Body of pancreas (tissue), 4 donors: ENCODE measurements around the gene SORCS2. TPM values are rescaled to one million over a fixed set of nuclear protein-coding genes. Genes with fewer than 3 reads are reported as not detected.

ENCODE experiments used
- ATAC-seq: fragments of 150-250 bp; one replicate; pipeline ENCODE4 v1.9.1; 2016
- DNase-seq, 4 donors: peaks; one replicate each; pipeline ENCODE4 v3.0.0-alpha.2; 2019
- H3K27ac ChIP-seq, 4 donors: fragments of 200-600 bp; sonication (generic); 1 replicate in 3 of 4; 2 replicates in 1 of 4; pipeline versions ENCODE4 v1.5.1 to v1.6.1; 2016 to 2019; ENCODE audit warnings: mild to moderate bottlenecking in 1 of 4, mixed read lengths in 1 of 4, moderate library complexity in 1 of 4
- H3K27me3 ChIP-seq, 2 donors: fragments of 200-600 bp; sonication (generic); one replicate each; pipeline ENCODE4 v1.6.0; 2016; ENCODE audit warnings: mild to moderate bottlenecking in 1 of 2
- H3K36me3 ChIP-seq, 2 donors: fragments of 200-600 bp; sonication (generic); replicated peaks in 1 of 2; 2 replicates each; pipeline ENCODE4 v1.5.1; 2016; ENCODE audit warnings: low read depth in 2 of 2; ENCODE audit not compliant: insufficient read depth in 1 of 2
- H3K4me1 ChIP-seq: fragments of 200-600 bp; sonication (generic); one replicate; pipeline ENCODE4 v1.6.0; 2016
- H3K4me3 ChIP-seq, 2 donors: fragments of 200-600 bp; sonication (generic); 1 replicate in 1 of 2; 2 replicates in 1 of 2; pipeline ENCODE4 v1.5.1; 2016 to 2019
- H3K9me3 ChIP-seq, 3 donors: fragments of 200-600 bp; sonication (generic); 1 replicate in 2 of 3; 2 replicates in 1 of 3; pipeline ENCODE4 v1.5.1; 2016
- CTCF ChIP-seq, 7 experiments: fragments of 450-650 bp in 4 of 7; fragments of 200-600 bp in 3 of 7; sonication (generic) in 3 of 7; IDR thresholded peaks; one replicate each; pipeline ENCODE4 v1.5.1; 2016 to 2019; ENCODE audit warnings: antibody characterized with exemption in 7 of 7
- POLR2A ChIP-seq, 3 donors: fragments of 450-650 bp; IDR thresholded peaks; one replicate each; pipeline ENCODE4 v1.6.1; 2016; ENCODE audit warnings: antibody characterized with exemption in 3 of 3, mild to moderate bottlenecking in 2 of 3
- WGBS, 2 donors: methylation state at CpG; one replicate each; pipeline ENCODE4 v1.1.5; 2017; 5-methylcytosine and 5-hydroxymethylcytosine counted together
- intact Hi-C: fragments of 100-400 bp; cut with DNase I; formaldehyde crosslinking; loops from one replicate; pipeline ENCODE4 v1.15.1; 2023
- total RNA-seq, 2 donors: library from RNA; depleted of rRNA; stranded (reverse); fragments of >200 nt; gene quantifications; one replicate each; pipeline ENCODE4 v1.1.0, GENCODE V29; 2016

SORCS2 gene
- total RNA-seq, 2 donors from 2014 or later, result 0.26 to 0.33 TPM

- H3K36me3 ChIP-seq, result no peaks in the 10 kb centered on the region
- 90 to 91% methylated on average over 7 of the region's 7 CpGs for WGBS, 2 donors
- DNase-seq (no peak), ATAC-seq (no peak)
- no peak overlapping the region for H3K4me3 ChIP-seq
- H3K27me3 ChIP-seq, result peaks cover 0 to 4% of the 10 kb centered on the region in 2 donors
- intact Hi-C loops, result no loop called here
- no peaks in the 10 kb centered on the region for H3K4me1 ChIP-seq
- H3K27ac ChIP-seq, result no peak overlapping the region
- H3K9me3 ChIP-seq, result no peaks in the 10 kb centered on the region
- TF ChIP-seq CTCF (IDR thresholded peaks at IDR 0.05) (no peak), POLR2A (IDR thresholded peaks at IDR 0.05) (no peak)
These were observed 8.4 kb upstream of the SORCS2 start for GRCh38 chr4:7183780-7184460.

DNA sequence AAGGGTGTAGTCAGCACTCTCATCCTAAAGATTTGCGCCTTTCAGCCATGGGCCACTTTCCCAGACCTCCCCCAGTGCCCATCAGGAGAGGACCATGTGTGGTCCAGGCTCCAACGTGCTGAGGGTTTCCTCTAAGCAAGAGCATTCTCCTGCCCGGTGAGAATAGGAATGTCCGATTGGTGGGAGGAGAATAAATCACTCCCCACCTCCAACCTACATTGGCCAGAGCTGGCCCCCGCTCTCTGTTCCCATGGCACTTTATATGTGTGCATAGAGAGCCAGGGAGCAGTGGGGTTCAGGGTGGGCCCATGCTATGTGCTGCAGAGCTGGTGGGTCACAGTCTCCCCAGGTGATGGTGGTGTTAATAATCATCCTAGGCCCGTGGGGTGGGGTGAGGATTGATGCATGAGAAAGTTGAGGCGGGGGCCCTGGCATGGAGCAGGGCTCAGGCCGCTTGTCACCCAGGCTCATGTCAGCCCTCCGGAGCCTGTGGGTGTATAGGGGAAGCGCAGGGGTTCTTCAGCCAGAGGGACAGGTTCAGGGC lies 6.8 kb upstream of the SORCS2 start:
- H3K4me3 ChIP-seq, result no peak overlapping the region
- DNase-seq (peak in 1 of 4 donors; percentile 3), ATAC-seq (no peak)
- no peaks in the 10 kb centered on the region for H3K4me1 ChIP-seq
- no peak overlapping the region for H3K27ac ChIP-seq
- no peak for TF ChIP-seq POLR2A (IDR thresholded peaks at IDR 0.05)
- no peak for TF ChIP-seq CTCF (IDR thresholded peaks at IDR 0.05)
- intact Hi-C loops, result no loop called here
- H3K27me3 ChIP-seq, result peaks cover 0 to 4% of the 10 kb centered on the region in 2 donors
- H3K36me3 ChIP-seq, result no peaks in the 10 kb centered on the region
- no peaks in the 10 kb centered on the region for H3K9me3 ChIP-seq
- WGBS, 2 donors, result 91 to 96% methylated on average over 6 to 10 of the region's 10 CpGs

DNA sequence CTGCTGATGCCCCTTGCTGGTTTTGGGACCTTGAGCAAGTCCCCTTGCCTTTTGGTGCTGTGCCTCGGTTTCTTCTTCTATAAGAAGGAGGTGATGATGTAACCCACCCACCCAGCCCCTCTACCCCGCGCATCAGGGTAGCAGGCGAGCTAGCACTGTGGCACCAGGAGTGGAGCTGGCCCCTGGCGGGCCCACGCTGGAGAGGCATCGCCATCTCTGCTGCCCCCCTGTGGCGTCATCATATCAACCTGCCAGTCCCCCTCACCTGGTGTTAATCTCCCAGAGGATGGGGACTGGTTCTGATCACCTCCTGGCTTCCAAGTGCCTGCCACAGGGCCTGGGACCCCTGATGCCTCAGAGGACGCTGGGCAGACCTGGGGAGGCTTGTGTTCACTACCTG lies 6.3 kb upstream of the SORCS2 start:
- peak in 2 of 4 donors; percentile 26 to 56 for DNase-seq
- no peaks in the 10 kb centered on the region for H3K4me1 ChIP-seq

DNA sequence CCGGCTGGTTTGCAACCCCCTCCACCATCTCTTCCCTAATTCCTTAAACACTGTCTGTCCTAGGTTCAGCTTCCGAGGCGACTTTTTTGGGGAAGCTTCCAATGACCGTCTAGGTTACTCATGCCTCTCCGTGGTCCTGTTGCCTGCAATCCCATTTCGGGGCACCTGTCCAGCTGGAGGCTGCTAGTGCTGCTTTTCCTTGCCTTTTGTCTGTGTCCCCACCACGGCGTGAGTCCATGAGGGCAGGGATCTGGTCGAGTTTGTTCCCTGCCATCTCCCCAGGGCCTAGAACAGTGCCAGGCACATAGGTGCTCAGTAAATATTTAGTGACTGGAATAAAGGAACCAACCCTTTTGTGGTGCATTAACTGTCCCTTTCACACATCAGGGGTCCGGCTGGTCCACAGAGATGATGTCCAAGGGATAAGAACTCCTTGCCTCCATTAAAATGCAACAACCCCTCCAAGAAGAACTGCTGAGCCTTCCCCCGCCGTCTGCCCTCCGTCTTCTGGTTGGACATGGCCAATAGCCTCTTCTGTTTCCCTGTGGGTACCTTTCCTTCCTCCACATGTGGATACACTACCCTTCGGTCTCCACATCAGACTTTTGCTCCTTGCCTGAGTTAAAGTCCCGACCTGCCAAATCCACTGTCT lies 5.7 kb upstream of the SORCS2 start:
- ATAC-seq (no peak), DNase-seq (peak in 1 of 4 donors; percentile 5)
- TF ChIP-seq CTCF (IDR thresholded peaks at IDR 0.05) (no peak), POLR2A (IDR thresholded peaks at IDR 0.05) (no peak)
- Histone ChIP-seq H3K4me3 (no peak overlapping the region), H3K9me3 (no peaks in the 10 kb centered on the region), H3K27me3 (peaks cover 0 to 4% of the 10 kb centered on the region in 2 donors), H3K27ac (no peak overlapping the region), H3K4me1 (no peaks in the 10 kb centered on the region), H3K36me3 (no peaks in the 10 kb centered on the region)
- intact Hi-C loops, result no loop called here
- 56 to 58% methylated on average over 15 of the region's 15 CpGs for WGBS, 2 donors

More for the DNA sequence above, 6.3 kb upstream of the SORCS2 start:
- Histone ChIP-seq H3K36me3 (no peaks in the 10 kb centered on the region), H3K9me3 (no peaks in the 10 kb centered on the region), H3K27ac (no peak overlapping the region), H3K4me3 (no peak overlapping the region), H3K27me3 (peaks cover 0 to 4% of the 10 kb centered on the region in 2 donors)
- WGBS, 2 donors, result 37% methylated on average over 9 of the region's 9 CpGs; no CpG with 5 or more reads in 1 of the 2 donors
- TF ChIP-seq POLR2A (IDR thresholded peaks at IDR 0.05) (no peak), CTCF (IDR thresholded peaks at IDR 0.05) (peak in 4 of 7 experiments; percentile 9 to 37 (median 16))
- intact Hi-C loops, result no loop called here
- no peak for ATAC-seq
